HT1080 (cell line): ENCODE results near the gene FAM24B. TPM values are rescaled to one million over a fixed set of nuclear protein-coding genes. Genes with fewer than 3 reads are reported as not detected.

Source experiments
- DNase-seq: peaks from one replicate; pipeline ENCODE4 v3.0.0-alpha.2; 2015; ENCODE audit warnings: low read depth
- total RNA-seq: library from RNA; depleted of rRNA; stranded (reverse); fragments of >200 nt; shearing (Covaris generic); gene quantifications from 2 replicates; pipeline ENCODE4 v1.2.3, GENCODE V29; 2014; rRNA removed

FAM24B gene
- total RNA-seq, 1 experiment from 2014 or later: 7.9 TPM

DNA sequence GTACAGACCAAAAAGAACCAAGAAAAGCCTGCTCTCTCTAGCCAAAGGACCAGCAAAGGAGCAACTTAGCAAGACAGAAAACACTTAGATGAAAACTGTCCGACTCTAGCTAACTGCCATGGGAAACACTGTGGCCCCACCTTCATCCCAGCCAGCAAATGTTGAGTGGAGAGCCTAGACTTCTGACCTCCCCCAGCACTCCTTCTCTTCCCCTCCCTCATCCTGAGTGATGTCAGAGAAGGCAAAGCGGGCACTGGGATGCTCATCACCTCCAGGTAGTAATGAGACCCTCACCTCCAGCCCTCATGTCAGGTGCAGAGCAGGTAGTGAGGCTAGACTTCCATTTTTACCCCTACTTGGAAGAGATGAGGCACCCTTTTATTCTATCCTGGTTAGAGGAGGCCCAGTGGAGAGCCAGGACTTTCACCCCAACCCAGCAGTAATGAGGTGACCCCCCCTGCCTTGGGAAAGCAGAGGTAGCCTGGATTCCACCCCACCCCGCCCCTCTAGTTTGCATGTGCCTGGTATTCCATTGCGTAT lies 50.6 kb downstream of the FAM24B start:
- no peak for DNase-seq

- no peak for DNase-seq
These were observed 52.1 kb downstream of the FAM24B start for GRCh38 chr10:122827302-122827701.

DNA sequence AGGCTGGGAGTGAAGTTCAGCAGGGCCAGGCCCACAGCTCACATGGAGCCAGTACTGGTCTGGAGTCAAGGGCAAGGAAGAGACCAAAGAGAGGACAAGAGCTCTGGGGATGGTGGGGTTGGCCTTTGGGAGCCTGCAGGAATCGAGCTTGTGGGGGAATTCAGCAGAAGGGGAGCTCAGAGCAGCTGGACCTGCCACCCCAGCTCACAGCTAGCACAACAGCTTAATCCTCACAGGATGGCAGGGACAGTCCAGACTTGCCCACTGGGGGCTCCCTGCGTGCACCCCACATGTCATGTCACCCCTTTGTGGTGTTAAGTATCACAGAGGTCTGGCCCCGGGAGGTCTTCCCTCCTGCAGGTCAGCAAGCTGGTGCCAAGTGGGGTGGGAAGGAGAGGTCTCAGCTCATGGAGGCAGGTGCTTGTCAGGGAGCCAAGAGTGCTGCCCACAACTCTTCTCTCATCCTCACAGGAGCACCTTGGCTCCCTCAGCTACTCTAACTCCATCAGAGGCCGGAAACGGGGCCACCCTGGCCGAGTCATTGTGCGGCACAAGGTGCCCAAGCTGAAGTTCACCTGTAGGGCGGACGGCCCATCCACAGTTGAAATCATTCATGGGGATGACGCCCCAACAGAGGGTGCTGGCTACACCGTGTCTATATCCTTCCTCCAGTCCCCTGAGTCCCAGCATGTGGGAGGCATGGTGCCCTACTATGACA lies 56.2 kb downstream of the FAM24B start:
- no peak for DNase-seq

- DNase-seq: no peak
These were observed 57.6 kb downstream of the FAM24B start for GRCh38 chr10:122821808-122822207.

GRCh38 chr10:122815458-122815857 lies 63.9 kb downstream of the FAM24B start:
- no peak for DNase-seq

DNA sequence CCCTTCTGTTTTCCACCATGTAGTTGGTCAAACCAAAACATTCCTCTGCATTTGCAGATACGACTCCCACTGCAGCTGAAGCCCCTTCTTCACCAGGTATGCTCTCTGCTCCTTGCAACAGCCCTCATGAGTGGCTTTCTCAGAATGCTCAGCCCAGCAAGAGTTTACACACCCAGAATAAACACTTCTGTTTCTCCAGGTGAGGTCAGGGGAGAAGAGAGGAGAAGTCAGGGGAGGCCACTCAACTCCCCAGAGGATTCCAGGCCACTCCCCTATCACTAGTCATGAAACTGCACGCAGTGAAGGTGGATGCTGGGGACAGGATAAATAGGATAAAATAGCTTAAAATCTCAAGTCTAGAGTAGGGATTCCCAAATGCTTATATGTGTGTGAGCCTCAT lies 64.9 kb downstream of the FAM24B start:
- DNase-seq: no peak

DNA sequence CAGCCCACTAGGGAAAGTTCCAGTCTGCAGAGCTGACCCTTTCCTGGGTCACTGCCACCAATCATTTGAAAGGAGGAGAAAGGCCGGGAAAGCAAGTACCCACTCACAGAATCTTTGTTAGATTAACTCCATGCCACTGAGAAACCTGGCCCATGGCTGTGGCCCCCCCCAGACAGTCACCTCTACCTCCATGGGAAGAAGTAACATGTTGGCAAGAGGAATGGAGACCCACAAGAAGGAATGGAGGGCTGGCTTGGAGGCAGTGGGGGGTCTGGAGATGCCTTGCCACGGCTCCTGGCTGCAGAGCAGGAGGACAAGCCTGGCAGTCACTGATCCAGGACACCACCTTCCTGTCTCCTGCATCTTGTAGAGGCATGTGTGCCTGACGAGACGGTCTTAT lies 66.6 kb downstream of the FAM24B start:
- no peak for DNase-seq

DNA sequence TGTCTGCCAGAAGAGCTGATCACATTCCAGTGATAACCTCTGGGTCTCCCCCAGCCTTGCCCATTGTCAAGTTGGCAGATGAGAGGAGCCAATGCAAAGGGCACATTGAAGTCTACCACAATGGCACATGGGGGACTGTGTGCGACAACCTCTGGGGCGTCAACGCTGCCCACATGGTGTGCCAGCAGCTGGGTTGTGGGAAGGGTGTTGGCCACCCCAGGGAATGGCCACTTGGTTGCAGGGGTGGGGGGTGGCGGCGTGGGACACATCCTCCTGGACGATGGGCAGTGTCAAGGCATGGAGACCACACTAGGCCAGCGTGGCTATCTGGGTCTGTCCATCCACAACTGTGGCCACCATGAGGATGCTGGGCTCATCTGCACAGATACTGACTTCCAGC lies 77.1 kb downstream of the FAM24B start:
- DNase-seq: no peak

Other genes with a start within 250 kb of the FAM24B start
- gene C10orf120, start 179.7 kb downstream of the FAM24B start, total RNA-seq: not detected in 2 replicates
- gene CUZD1, start 33.7 kb downstream of the FAM24B start, total RNA-seq: 0.47 and 0.55 TPM in 2 replicates
- not detected in 2 replicates for gene FAM24A, start 31.0 kb upstream of the FAM24B start, total RNA-seq
- gene C10orf88, start 74.6 kb upstream of the FAM24B start, total RNA-seq: 8.1 and 9.4 TPM in 2 replicates
- gene PSTK, start 100.8 kb upstream of the FAM24B start, total RNA-seq: 9.1 and 9.6 TPM in 2 replicates
- gene IKZF5, start 129.2 kb upstream of the FAM24B start, total RNA-seq: 4.2 and 5.4 TPM in 2 replicates
- gene ACADSB, start 129.4 kb upstream of the FAM24B start, total RNA-seq: 3.2 and 4.9 TPM in 2 replicates